IMR-90 (cell line): Measurements from ENCODE around the gene GPR62. TPM values are rescaled to one million over a fixed set of nuclear protein-coding genes. Genes with fewer than 3 reads are reported as not detected.

ENCODE experiments used
- ATAC-seq: fragments of 200-7000 bp; cut with Tn5 transposase; 2 replicates; pipeline ENCODE4 v1.9.1; 2020; ENCODE audit warnings: low read depth, mild to moderate bottlenecking, moderate library complexity
- BruUV-seq: library from RNA; stranded (reverse); fragments of 400-500 nt; replicated peaks from 2 replicates; lab custom pipeline; 2021; lab: Mats Ljungman, UMichigan
- CTCF ChIA-PET: fragments of 300-600 bp; formaldehyde crosslinking; extraction: SDS; loops from one replicate; lab custom pipeline; 2021; ENCODE audit warnings: antibody characterized with exemption; lab: Yijun Ruan, JAX
- POLR2A ChIA-PET: fragments of 300-600 bp; sonication (Branson Sonifier 250); formaldehyde crosslinking; loops from one replicate; lab custom pipeline; 2022; ENCODE audit warnings: antibody characterized with exemption; ENCODE audit not compliant: unreplicated experiment; lab: Charles Lee
- DNase-seq: peaks from one replicate; pipeline ENCODE4 v3.0.0; 2013
- H2AFZ ChIP-seq: replicated peaks from 2 replicates; pipeline ENCODE3; 2013; ENCODE audit warnings: low read length, mild to moderate bottlenecking; ENCODE audit not compliant: poor library complexity
- H2AK5ac ChIP-seq: 2 replicates; pipeline ENCODE4 v1.6.1; 2013; ENCODE audit warnings: low read depth, low read length, inconsistent platforms
- H2AK9ac ChIP-seq: replicated peaks from 2 replicates; pipeline ENCODE3; 2013; ENCODE audit warnings: mild to moderate bottlenecking, low read depth, low read length, moderate library complexity; ENCODE audit not compliant: poor library complexity
- H2BK120ac ChIP-seq: 2 replicates; pipeline ENCODE4 v1.6.1; 2013; ENCODE audit warnings: low read depth, low read length, inconsistent platforms
- H2BK15ac ChIP-seq: 3 replicates; pipeline ENCODE4 v1.6.1; 2013; ENCODE audit warnings: low read depth, low read length, inconsistent platforms
- H2BK20ac ChIP-seq: 2 replicates; pipeline ENCODE4 v1.6.1; 2013; ENCODE audit warnings: low read depth, mild to moderate bottlenecking, inconsistent platforms, low read length, moderate library complexity
- H2BK5ac ChIP-seq: 2 replicates; pipeline ENCODE4 v1.6.1; 2013; ENCODE audit warnings: mild to moderate bottlenecking, low read depth, low read length, inconsistent platforms; ENCODE audit not compliant: poor library complexity, severe bottlenecking
- H3K14ac ChIP-seq: replicated peaks from 2 replicates; pipeline ENCODE4 v1.6.1; 2013; ENCODE audit warnings: low read depth, low read length, inconsistent platforms
- H3K18ac ChIP-seq: 2 replicates; pipeline ENCODE4 v1.6.1; 2013; ENCODE audit warnings: low read depth, low read length, control low read depth
- H3K23ac ChIP-seq: 2 replicates; pipeline ENCODE4 v1.6.1; 2013; ENCODE audit warnings: low read depth, low read length, inconsistent platforms
- H3K27ac ChIP-seq: 2 replicates; pipeline ENCODE4 v1.5.1; 2013; ENCODE audit warnings: mild to moderate bottlenecking, control low read depth, low read length; ENCODE audit not compliant: insufficient read depth
- H3K27me3 ChIP-seq: 2 replicates; pipeline ENCODE4 v1.6.1; 2013; ENCODE audit warnings: low read length; ENCODE audit not compliant: control insufficient read depth, insufficient read depth
- H3K36me3 ChIP-seq: 2 replicates; pipeline ENCODE4 v1.6.1; 2013; ENCODE audit warnings: low read length, mixed read lengths; ENCODE audit not compliant: control insufficient read depth, insufficient read depth
- H3K4ac ChIP-seq: 2 replicates; pipeline ENCODE4 v1.6.1; 2013; ENCODE audit warnings: low read depth, low read length, inconsistent platforms
- H3K4me1 ChIP-seq: 2 replicates; pipeline ENCODE4 v1.6.1; 2013; ENCODE audit warnings: low read length, mixed read lengths; ENCODE audit not compliant: control insufficient read depth, insufficient read depth
- H3K4me2 ChIP-seq: 2 replicates; pipeline ENCODE4 v1.6.1; 2013; ENCODE audit warnings: low read depth, mild to moderate bottlenecking, control low read depth, low read length, moderate library complexity
- H3K4me3 ChIP-seq: 2 replicates; pipeline ENCODE4 v1.5.1; 2013; ENCODE audit warnings: low read depth, mild to moderate bottlenecking, control low read depth, low read length, moderate library complexity; ENCODE audit not compliant: insufficient read depth
- H3K56ac ChIP-seq: 2 replicates; pipeline ENCODE4 v1.6.1; 2013; ENCODE audit warnings: low read length, inconsistent platforms; ENCODE audit not compliant: insufficient read depth; ENCODE audit errors: extremely low read depth
- H3K79me1 ChIP-seq, 2 experiments: 2 replicates each; pipeline ENCODE4 v1.6.1; 2013; ENCODE audit warnings: low read length in 2 of 2, inconsistent platforms in 1 of 2, low read depth in 1 of 2
- H3K9ac ChIP-seq: 2 replicates; pipeline ENCODE4 v1.6.1; 2013; ENCODE audit warnings: low read depth, low read length, control low read depth
- H3K9me1 ChIP-seq: 2 replicates; pipeline ENCODE4 v1.6.1; 2013; ENCODE audit warnings: low read length, inconsistent platforms; ENCODE audit not compliant: insufficient read depth
- H3K9me3 ChIP-seq: 2 replicates; pipeline ENCODE4 v1.6.1; 2013; ENCODE audit warnings: low read length; ENCODE audit not compliant: control insufficient read depth, insufficient read depth
- H4K20me1 ChIP-seq: 2 replicates; pipeline ENCODE4 v1.6.1; 2013; ENCODE audit warnings: low read length, inconsistent platforms; ENCODE audit not compliant: insufficient read depth
- H4K5ac ChIP-seq: 2 replicates; pipeline ENCODE4 v1.6.1; 2013; ENCODE audit warnings: mild to moderate bottlenecking, low read depth, low read length, control low read depth
- H4K8ac ChIP-seq, 2 experiments: 2 replicates each; pipeline ENCODE4 v1.6.1; 2013; ENCODE audit warnings: low read depth in 2 of 2, low read length in 2 of 2, control low read depth in 1 of 2, inconsistent platforms in 1 of 2
- H4K91ac ChIP-seq: 2 replicates; pipeline ENCODE4 v1.6.1; 2013; ENCODE audit warnings: low read depth, low read length, inconsistent platforms; ENCODE audit not compliant: insufficient read depth
- FOS ChIP-seq: fragments of 150-350 bp; IDR thresholded peaks from 2 replicates; pipeline ENCODE4 v1.6.1; 2016; ENCODE audit warnings: low read depth, low read length
- MAZ ChIP-seq: IDR thresholded peaks from 2 replicates; pipeline ENCODE4 v1.6.1; 2012; ENCODE audit warnings: low read depth, mild to moderate bottlenecking, low read length, improper control_type of control experiment, moderate library complexity, borderline replicate concordance
- RAD21 ChIP-seq: IDR thresholded peaks from 2 replicates; pipeline ENCODE4 v1.6.1; 2012; ENCODE audit warnings: low read length, improper control_type of control experiment
- RCOR1 ChIP-seq: IDR thresholded peaks from 2 replicates; pipeline ENCODE4 v1.6.1; 2012; ENCODE audit warnings: mild to moderate bottlenecking, low read length, improper control_type of control experiment; ENCODE audit not compliant: insufficient replicate concordance
- SMC3 ChIP-seq: fragments of 150-350 bp; IDR thresholded peaks from 2 replicates; pipeline ENCODE4 v1.6.1; 2016; ENCODE audit warnings: low read depth, mild to moderate bottlenecking, antibody characterized with exemption, low read length, moderate library complexity
- WGBS, 2 experiments: methylation state at CpG; one replicate each; pipeline versions ENCODE4 v1.1.5 to v1.1.7; 2013; ENCODE audit warnings: missing lambda C conversion rate in 2 of 2; ENCODE audit not compliant: insufficient read length in 1 of 2; ENCODE audit errors: extremely low coverage in 2 of 2; 5-methylcytosine and 5-hydroxymethylcytosine counted together
- dilution Hi-C: fragments of 300-500 bp; cut with HindIII; formaldehyde crosslinking; loops from one replicate; pipeline ENCODE4 v1.14.3; 2018; ENCODE audit warnings: low sequenced_read_pairs; ENCODE audit not compliant: unreplicated experiment
- in situ Hi-C: fragments of 300-500 bp; cut with MboI; formaldehyde crosslinking; loops from 3 replicates; pipeline ENCODE4 v1.14.3; 2019; ENCODE audit warnings: low sequenced_read_pairs, inconsistent platforms, mixed read lengths
- intact Hi-C: fragments of 100-400 bp; cut with micrococcal nuclease; formaldehyde crosslinking; loops from 2 replicates; pipeline ENCODE4 v1.10.0; 2022
- polyA plus RNA-seq, 3 experiments: library from polyadenylated mRNA; depleted of rRNA; stranded (reverse); fragments of >200 nt; gene quantifications; 2 replicates each; pipeline ENCODE4 v1.2.3, GENCODE V29; 2012; ENCODE audit warnings: low replicate concordance in 1 of 3
- total RNA-seq: library from RNA; depleted of rRNA; stranded (reverse); fragments of >200 nt; gene quantifications from 2 replicates; pipeline ENCODE4 v1.2.3, GENCODE V29; 2012
- TF ChIP-seq, protein P1 (sequence below): fragments of 150-350 bp; IDR thresholded peaks from 2 replicates; pipeline ENCODE4 v1.6.1; 2017; ENCODE audit warnings: mild to moderate bottlenecking, antibody characterized with exemption, low read length, low read depth

The GPR62 gene
- total and polyA plus RNA-seq, 2 of the 4 experiments (the other 2 are of a cell fraction) = under 0.01 TPM; not detected in 1

DNA sequence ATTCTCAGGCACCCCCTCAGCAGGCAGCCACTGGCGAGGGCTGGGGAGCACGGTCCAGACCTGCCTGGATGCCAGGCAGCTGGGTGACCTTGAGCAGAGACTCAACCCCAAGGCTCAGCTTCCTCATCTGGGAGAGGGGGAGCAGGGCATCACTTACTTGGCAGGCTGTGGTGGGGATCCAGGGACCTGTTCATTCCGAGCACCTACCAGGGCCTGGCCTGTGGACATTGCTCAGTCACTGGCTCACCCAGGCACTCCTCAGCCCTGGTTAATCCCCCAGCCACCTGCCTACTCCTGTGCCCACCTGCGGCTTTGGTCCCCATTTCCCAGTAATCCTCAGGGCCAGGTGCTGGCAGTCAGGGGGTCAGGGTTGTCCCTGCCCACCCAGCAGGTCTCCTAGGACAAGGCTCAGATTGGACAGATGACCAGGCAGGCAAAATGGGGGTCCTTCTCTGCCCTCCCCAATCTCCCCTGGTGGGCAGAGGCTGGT lies 49.8 kb downstream of the GPR62 start:
- H2AFZ ChIP-seq = peak overlapping the region; percentile 91
- H3K9me3 ChIP-seq = no peaks in the 10 kb centered on the region
- 0 out of 2 replicates have a peak overlapping the region, but pooled peaks have one; percentile 41 for H4K5ac ChIP-seq
- WGBS, 2 experiments = no CpG with 5 or more reads among the region's 4 CpGs
- TF ChIP-seq, protein P1, sequence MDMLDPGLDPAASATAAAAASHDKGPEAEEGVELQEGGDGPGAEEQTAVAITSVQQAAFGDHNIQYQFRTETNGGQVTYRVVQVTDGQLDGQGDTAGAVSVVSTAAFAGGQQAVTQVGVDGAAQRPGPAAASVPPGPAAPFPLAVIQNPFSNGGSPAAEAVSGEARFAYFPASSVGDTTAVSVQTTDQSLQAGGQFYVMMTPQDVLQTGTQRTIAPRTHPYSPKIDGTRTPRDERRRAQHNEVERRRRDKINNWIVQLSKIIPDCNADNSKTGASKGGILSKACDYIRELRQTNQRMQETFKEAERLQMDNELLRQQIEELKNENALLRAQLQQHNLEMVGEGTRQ = no peak
- TF ChIP-seq MAZ (no peak), RAD21 (no peak), FOS (no peak), SMC3 (no peak), RCOR1 (no peak)
- H3K27ac ChIP-seq = no peak overlapping the region
- H3K23ac ChIP-seq = peak overlapping the region; percentile 81; the same call in 1 of the 2 replicates
- intact Hi-C loops (loop anchor here (1.0 to 5.0 kb wide), 2 partner anchors 48 to 332 kb away; no protein-coding TSS in a partner anchor), dilution Hi-C loops (no loop called here), in situ Hi-C loops (loop anchor here (5.0 kb wide), 1 partner anchor 122 kb away; no protein-coding TSS in a partner anchor)
- H3K9ac ChIP-seq = peak overlapping the region; percentile 49; the same call in 1 of the 2 replicates
- POLR2A ChIA-PET = no interaction called here
- no peaks in the 10 kb centered on the region for H3K79me1 ChIP-seq
- no peaks in the 10 kb centered on the region for H3K36me3 ChIP-seq
- peak overlapping the region; percentile 29 for H2BK5ac ChIP-seq
- H3K27me3 ChIP-seq = no peaks in the 10 kb centered on the region
- peak overlapping the region; percentile 87 for H2AK9ac ChIP-seq
- DNase-seq (no peak), ATAC-seq (no peak)
- peak overlapping the region; percentile 53 for H2BK20ac ChIP-seq
- H4K8ac ChIP-seq = peak overlapping the region in 1 of 2 experiments; percentile 94; a peak in 1 of 4 replicates
- H3K4me2 ChIP-seq = no peak overlapping the region
- no peak overlapping the region for H3K56ac ChIP-seq
- H2BK15ac ChIP-seq = peak overlapping the region; percentile 62; the same call in 1 of the 3 replicates
- peak overlapping the region; percentile 77 for H3K14ac ChIP-seq
- H2BK120ac ChIP-seq = peak overlapping the region; percentile 63
- H4K91ac ChIP-seq = peak overlapping the region; percentile 62
- H3K18ac ChIP-seq = no peak overlapping the region
- H3K4me3 ChIP-seq = no peak overlapping the region
- no peaks in the 10 kb centered on the region for H4K20me1 ChIP-seq
- peaks cover 11% of the 10 kb centered on the region for H3K4me1 ChIP-seq
- BruUV-seq = no TSS peak
- H3K9me1 ChIP-seq = no peaks in the 10 kb centered on the region
- H3K4ac ChIP-seq = peak overlapping the region; percentile 73
- peak overlapping the region; percentile 83 for H2AK5ac ChIP-seq
- CTCF ChIA-PET = interaction anchor here (0.6 to 3.2 kb wide), 10 partner anchors 8 to 144 kb away, joined by 3 to 28 read pairs (median 5); partner anchors contain the start of gene DUSP7
